ENCODE measurements around the gene KIAA1671.

DNA sequence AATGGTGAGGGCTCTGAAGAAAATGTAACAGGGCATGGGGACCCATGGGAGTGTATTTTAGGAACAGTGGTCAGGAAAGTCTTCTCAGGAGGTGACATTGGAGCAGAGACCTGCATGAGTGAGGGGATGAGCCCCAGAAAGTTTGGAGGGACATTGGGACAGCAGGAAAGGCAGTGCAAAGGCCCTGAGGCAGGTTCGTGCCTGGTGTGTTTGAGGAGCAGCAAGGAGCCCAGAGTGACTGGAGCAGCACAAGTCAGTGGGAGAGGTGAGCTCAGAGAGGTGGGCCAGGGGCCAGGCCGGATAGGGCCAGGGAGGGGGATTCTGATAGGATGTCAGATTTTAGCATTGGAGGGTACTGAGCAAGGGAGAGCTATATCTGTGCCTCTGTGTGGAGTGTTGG, 167.1 kb downstream of the KIAA1671 start:
- TF ChIP-seq, protein P1, sequence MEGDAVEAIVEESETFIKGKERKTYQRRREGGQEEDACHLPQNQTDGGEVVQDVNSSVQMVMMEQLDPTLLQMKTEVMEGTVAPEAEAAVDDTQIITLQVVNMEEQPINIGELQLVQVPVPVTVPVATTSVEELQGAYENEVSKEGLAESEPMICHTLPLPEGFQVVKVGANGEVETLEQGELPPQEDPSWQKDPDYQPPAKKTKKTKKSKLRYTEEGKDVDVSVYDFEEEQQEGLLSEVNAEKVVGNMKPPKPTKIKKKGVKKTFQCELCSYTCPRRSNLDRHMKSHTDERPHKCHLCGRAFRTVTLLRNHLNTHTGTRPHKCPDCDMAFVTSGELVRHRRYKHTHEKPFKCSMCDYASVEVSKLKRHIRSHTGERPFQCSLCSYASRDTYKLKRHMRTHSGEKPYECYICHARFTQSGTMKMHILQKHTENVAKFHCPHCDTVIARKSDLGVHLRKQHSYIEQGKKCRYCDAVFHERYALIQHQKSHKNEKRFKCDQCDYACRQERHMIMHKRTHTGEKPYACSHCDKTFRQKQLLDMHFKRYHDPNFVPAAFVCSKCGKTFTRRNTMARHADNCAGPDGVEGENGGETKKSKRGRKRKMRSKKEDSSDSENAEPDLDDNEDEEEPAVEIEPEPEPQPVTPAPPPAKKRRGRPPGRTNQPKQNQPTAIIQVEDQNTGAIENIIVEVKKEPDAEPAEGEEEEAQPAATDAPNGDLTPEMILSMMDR (IDR thresholded peaks at IDR 0.05): no peak
- TF ChIP-seq POLR2A (IDR thresholded peaks at IDR 0.05): no peak
